HUES48 (cell line): ENCODE data around the gene TUBB.
A peak's percentile ranks its signal among the peaks of the same experiment; 100 is the strongest.
"Not testable (repeated sequence)": the region's sequence is repeated elsewhere in the genome, so short reads cannot be mapped to it uniquely, and the experiment has no call there.

Experiments used
- H3K27ac ChIP-seq: one replicate; pipeline ENCODE4 v1.7.0; 2013; ENCODE audit warnings: low read depth, low read length, inconsistent platforms
- H3K27me3 ChIP-seq: 2 replicates; pipeline ENCODE4 v1.6.1; 2013; ENCODE audit warnings: mild to moderate bottlenecking, low read length; ENCODE audit not compliant: control insufficient read depth, insufficient read depth
- H3K36me3 ChIP-seq: 2 replicates; pipeline ENCODE4 v1.6.1; 2013; ENCODE audit warnings: low read length; ENCODE audit not compliant: control insufficient read depth, insufficient read depth
- H3K4me1 ChIP-seq: 2 replicates; pipeline ENCODE4 v1.6.1; 2013; ENCODE audit warnings: mild to moderate bottlenecking, low read length; ENCODE audit not compliant: control insufficient read depth, insufficient read depth
- H3K4me3 ChIP-seq: 2 replicates; pipeline ENCODE4 v1.5.1; 2013; ENCODE audit warnings: mild to moderate bottlenecking, low read depth, low read length
- H3K9ac ChIP-seq: 2 replicates; pipeline ENCODE4 v1.6.1; 2013; ENCODE audit warnings: mild to moderate bottlenecking, low read depth, low read length, moderate library complexity
- H3K9me3 ChIP-seq: 2 replicates; pipeline ENCODE4 v1.6.1; 2013; ENCODE audit warnings: low read length; ENCODE audit not compliant: control insufficient read depth, insufficient read depth

Gene TUBB

GRCh38 chr6:30709101-30709868 is 10.9 kb upstream of the TUBB start:
- no peak overlapping the region for H3K27ac ChIP-seq
- no peak overlapping the region for H3K9ac ChIP-seq
- H3K36me3 ChIP-seq: peaks cover 84% of the 10 kb centered on the region
- H3K4me3 ChIP-seq: no peak overlapping the region
- no peaks in the 10 kb centered on the region for H3K9me3 ChIP-seq
- H3K27me3 ChIP-seq: no peaks in the 10 kb centered on the region
- H3K4me1 ChIP-seq: no peaks in the 10 kb centered on the region

- peaks cover 77% of the 10 kb centered on the region for H3K36me3 ChIP-seq
- no peak overlapping the region for H3K4me3 ChIP-seq
- H3K9ac ChIP-seq: no peak overlapping the region
- H3K4me1 ChIP-seq: peaks cover 5% of the 10 kb centered on the region; the same call in 1 of the 2 replicates
- H3K27me3 ChIP-seq: no peaks in the 10 kb centered on the region
- H3K9me3 ChIP-seq: no peaks in the 10 kb centered on the region
- no peak overlapping the region for H3K27ac ChIP-seq
These were observed 8.3 kb upstream of the TUBB start for GRCh38 chr6:30711758-30712380.

DNA sequence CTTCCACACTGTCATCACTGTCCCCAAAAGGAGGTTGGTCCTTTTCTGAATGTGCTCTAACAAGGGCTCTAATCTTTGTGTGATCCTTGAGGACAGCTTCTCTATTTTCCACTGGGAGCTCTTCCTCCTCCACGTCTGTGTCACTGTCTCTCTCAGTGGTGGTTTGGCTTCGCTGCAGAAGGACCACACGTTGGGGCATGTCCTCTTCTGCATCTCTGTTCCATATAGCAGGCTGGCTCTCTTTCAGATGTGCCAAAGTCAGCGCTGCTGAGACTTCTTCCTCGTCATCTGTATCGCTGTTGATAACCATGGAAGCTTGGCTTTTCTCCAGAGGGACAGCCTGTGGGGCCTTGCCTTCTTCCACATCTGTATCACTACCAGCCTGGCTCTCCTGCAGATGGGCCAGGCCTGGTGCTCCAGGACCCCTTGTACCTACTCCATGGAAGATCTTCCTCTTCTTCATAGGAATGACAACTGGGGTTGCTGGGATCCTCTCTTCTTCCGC is 7.7 kb upstream of the TUBB start:
- Histone ChIP-seq H3K27ac (no peak overlapping the region), H3K4me1 (peaks cover 5% of the 10 kb centered on the region; the same call in 1 of the 2 replicates), H3K9ac (no peak overlapping the region), H3K4me3 (no peak overlapping the region), H3K36me3 (peaks cover 71% of the 10 kb centered on the region), H3K27me3 (no peaks in the 10 kb centered on the region), H3K9me3 (no peaks in the 10 kb centered on the region)

DNA sequence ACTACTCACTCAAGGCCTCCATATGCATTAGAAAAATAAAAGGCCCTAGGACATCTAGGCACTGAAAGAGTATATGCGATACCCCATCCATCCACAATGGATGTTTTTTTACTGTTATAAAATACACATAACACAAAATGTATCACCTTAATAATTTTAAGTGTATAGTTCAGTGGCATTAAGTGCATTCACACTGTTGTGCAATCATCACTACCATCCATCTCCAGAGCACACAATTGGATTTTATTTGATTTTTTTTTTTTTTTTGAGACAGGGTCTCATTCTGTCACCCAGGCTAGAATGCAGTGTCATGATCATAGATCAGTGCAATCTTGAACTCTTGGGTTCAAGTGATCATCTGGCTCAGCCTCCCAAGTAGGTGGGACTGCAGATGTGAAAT is 5.9 kb upstream of the TUBB start:
- Histone ChIP-seq H3K36me3 (peaks cover 59% of the 10 kb centered on the region), H3K27ac (no peak overlapping the region), H3K27me3 (no peaks in the 10 kb centered on the region), H3K9me3 (no peaks in the 10 kb centered on the region), H3K4me1 (peaks cover 13% of the 10 kb centered on the region), H3K9ac (no peak overlapping the region), H3K4me3 (no peak overlapping the region)

DNA sequence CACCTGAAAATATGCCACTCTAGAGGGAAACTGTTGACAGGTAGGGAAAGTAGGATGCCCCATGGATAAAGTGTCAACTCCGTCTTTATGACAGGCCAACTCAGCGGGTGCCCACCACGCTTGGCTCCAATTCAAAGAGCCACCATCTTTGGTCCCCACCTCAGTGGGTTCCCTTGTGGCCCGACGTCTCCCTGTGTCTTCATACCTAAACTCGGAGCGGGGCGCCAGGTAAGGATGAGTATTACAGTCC is 3.3 kb upstream of the TUBB start:
- Histone ChIP-seq H3K27me3 (no peaks in the 10 kb centered on the region), H3K9me3 (no peaks in the 10 kb centered on the region), H3K9ac (peak overlapping the region; percentile 67), H3K27ac (peak overlapping the region; percentile 93), H3K4me3 (peak overlapping the region; percentile 77), H3K4me1 (peaks cover 18% of the 10 kb centered on the region), H3K36me3 (peaks cover 39% of the 10 kb centered on the region)

DNA sequence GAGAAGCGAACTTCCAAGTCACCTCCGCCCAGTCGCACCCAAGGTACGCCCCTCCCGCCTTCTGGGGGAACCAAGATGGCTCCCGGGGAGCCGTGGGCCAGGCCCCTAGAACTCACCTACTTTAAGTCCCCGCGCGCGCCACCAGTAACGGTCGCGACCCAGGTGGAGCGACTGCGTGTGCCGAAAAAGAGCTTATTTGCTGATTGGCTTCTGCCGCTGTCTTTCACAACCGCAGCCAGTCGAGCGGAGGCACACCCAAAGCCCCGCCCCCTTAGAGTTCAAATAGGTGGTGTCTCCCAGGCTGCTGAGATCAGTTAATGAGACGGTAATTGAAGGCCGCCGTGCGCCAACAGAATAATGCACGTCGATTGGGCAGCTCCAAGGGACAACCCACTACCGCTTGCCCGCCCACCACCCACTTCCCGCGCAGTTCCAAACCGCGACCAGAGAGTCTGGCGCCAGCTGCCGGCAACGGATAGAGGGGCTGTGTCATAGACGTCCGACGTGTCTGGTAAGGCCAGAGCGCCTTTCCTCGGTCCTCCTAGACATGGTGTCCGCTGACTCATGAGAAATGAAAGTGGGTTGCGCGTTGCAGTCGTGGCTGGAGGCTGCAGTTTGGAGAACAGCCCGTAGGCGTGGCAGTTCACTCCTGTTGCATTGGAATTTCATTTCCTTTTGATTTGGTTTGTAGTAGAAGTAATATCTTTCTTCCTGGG is 2.9 kb upstream of the TUBB start, which contains the start of gene MDC1:
Gene MDC1, minus strand, starts transcription at position 153 of the 716 bp plus-strand sequence. CDS start 2,106 bp downstream, outside the sequence.
- Histone ChIP-seq H3K9me3 (no peaks in the 10 kb centered on the region), H3K36me3 (peaks cover 38% of the 10 kb centered on the region), H3K9ac (peak within 1 kb of the TSS; percentile 96), H3K27me3 (no peaks in the 10 kb centered on the region), H3K27ac (peak within 1 kb of the TSS; percentile 93), H3K4me1 (peaks cover 18% of the 10 kb centered on the region), H3K4me3 (peak within 1 kb of the TSS; percentile 77)

GRCh38 chr6:30717845-30718720 is 2.1 kb upstream of the TUBB start:
- peak overlapping the region; percentile 77 for H3K4me3 ChIP-seq
- H3K9me3 ChIP-seq, H3K27me3 ChIP-seq: not testable (repeated sequence)
- H3K36me3 ChIP-seq: peaks cover 38% of the 10 kb centered on the region
- H3K27ac ChIP-seq: peak overlapping the region; percentile 98
- peak overlapping the region; percentile 96 for H3K9ac ChIP-seq
- H3K4me1 ChIP-seq: peaks cover 18% of the 10 kb centered on the region

GRCh38 chr6:30719356-30719755 is 796 bp upstream of the TUBB start:
- Histone ChIP-seq H3K36me3 (peaks cover 38% of the 10 kb centered on the region), H3K27ac (peak overlapping the region; percentile 98)

DNA sequence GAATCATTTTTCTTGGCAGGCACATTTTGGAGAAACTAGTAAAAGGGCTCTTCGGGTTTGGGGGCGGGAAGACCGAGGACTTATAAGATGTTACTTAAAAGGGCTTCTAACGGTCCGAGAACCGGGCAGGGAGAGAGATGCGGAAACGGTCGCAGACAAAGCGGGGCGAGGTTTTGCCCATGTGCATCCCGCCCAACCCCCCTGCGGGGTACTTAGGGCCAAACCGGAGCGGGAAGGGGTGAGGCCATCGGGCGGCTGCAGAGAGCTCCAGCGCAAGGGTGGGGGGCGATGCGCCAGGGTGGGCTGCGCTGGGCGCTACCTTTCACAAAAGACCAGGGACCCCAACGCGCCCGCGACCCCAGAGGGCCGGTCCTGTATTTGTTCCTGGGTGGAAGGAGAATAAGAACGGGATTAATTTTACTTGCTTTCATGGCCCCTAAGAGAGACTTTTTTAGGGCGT is 616 bp downstream of the TUBB start:
- Histone ChIP-seq H3K27ac (peak overlapping the region; percentile 98), H3K36me3 (peaks cover 42% of the 10 kb centered on the region), H3K4me1 (peaks cover 18% of the 10 kb centered on the region), H3K27me3 (no peaks in the 10 kb centered on the region), H3K4me3 (peak overlapping the region; percentile 93), H3K9ac (peak overlapping the region; percentile 100), H3K9me3 (no peaks in the 10 kb centered on the region)

More at GRCh38 chr6:30719356-30719755, 796 bp upstream of the TUBB start:
- Histone ChIP-seq H3K9ac (peak overlapping the region; percentile 87), H3K9me3 (no peaks in the 10 kb centered on the region), H3K27me3 (no peaks in the 10 kb centered on the region), H3K4me3 (peak overlapping the region; percentile 93), H3K4me1 (peaks cover 18% of the 10 kb centered on the region)
